Endothelial cell of umbilical vein (primary cell): Measurements from ENCODE around the gene DLAT. TPM values are rescaled to one million over a fixed set of nuclear protein-coding genes. Genes with fewer than 3 reads are reported as not detected.
"Not testable (repeated sequence)": the region's sequence is repeated elsewhere in the genome, so short reads cannot be mapped to it uniquely, and the experiment has no call there.

ENCODE experiments used
- BruUV-seq: library from RNA; stranded (reverse); fragments of 400-500 nt; replicated peaks from 2 replicates; lab custom pipeline; 2021; lab: Mats Ljungman, UMichigan
- CTCF ChIA-PET: fragments of 300-600, 350-600 bp; sonication (Branson Sonifier 250); formaldehyde crosslinking; loops from one replicate; lab custom pipeline; 2021; ENCODE audit warnings: antibody characterized with exemption, inconsistent platforms; lab: Charles Lee
- POLR2A ChIA-PET: fragments of 300-600, 350-600 bp; sonication (Branson Sonifier 250); formaldehyde crosslinking; loops from one replicate; lab custom pipeline; 2021; ENCODE audit warnings: antibody characterized with exemption, inconsistent platforms; lab: Charles Lee
- DNase-seq: peaks from one replicate; pipeline ENCODE4 v3.0.0-alpha.2; 2011; ENCODE audit warnings: low read depth, low spot score
- FAIRE-seq: peaks from 2 replicates; lab custom pipeline; 2011; peaks lifted over from hg19 to GRCh38; lab: Jason Lieb, UNC
- H2AFZ ChIP-seq: 2 replicates; pipeline ENCODE4 v1.6.0; 2012; ENCODE audit warnings: low read depth, low read length, control low read depth, inconsistent platforms
- H3K27ac ChIP-seq: 2 replicates; pipeline ENCODE4 v1.5.1; 2011; ENCODE audit warnings: low read depth, mild to moderate bottlenecking, control low read depth, low read length, moderate library complexity; ENCODE audit not compliant: insufficient read depth
- H3K27me3 ChIP-seq, 2 experiments: 2 replicates each; pipeline versions ENCODE4 v1.6.0 to v1.6.1; 2011; ENCODE audit warnings: low read length in 2 of 2, mixed read lengths in 1 of 2; ENCODE audit not compliant: control insufficient read depth in 2 of 2, insufficient read depth in 2 of 2
- H3K36me3 ChIP-seq, 2 experiments: 2 replicates in 1 of 2; 3 replicates in 1 of 2; pipeline ENCODE4 v1.5.1; 2011; ENCODE audit warnings: low read length in 2 of 2, mild to moderate bottlenecking in 1 of 2, moderate library complexity in 1 of 2; ENCODE audit not compliant: control insufficient read depth in 2 of 2, insufficient read depth in 2 of 2; ENCODE audit errors: extremely low read depth in 1 of 2
- H3K4me1 ChIP-seq: 3 replicates; pipeline ENCODE4 v1.5.1; 2011; ENCODE audit warnings: mild to moderate bottlenecking, low read length; ENCODE audit not compliant: control insufficient read depth, insufficient read depth; ENCODE audit errors: extremely low read depth
- H3K4me2 ChIP-seq: 2 replicates; pipeline ENCODE4 v1.6.1; 2011; ENCODE audit warnings: low read length, control low read depth, mixed read lengths; ENCODE audit not compliant: insufficient read depth
- H3K4me3 ChIP-seq, 3 experiments: fragments of 200-600 bp in 1 of 3; sonication (generic), shearing (Covaris generic) in 1 of 3; replicated peaks in 1 of 3; 2 replicates each; pipeline ENCODE4 v1.5.1; 2011 to 2016; ENCODE audit warnings: control low read depth in 3 of 3, low read length in 3 of 3, mild to moderate bottlenecking in 2 of 3, inconsistent platforms in 1 of 3, low read depth in 1 of 3, moderate library complexity in 1 of 3; ENCODE audit not compliant: insufficient read depth in 1 of 3
- H3K79me2 ChIP-seq: 2 replicates; pipeline ENCODE4 v1.6.0; 2012; ENCODE audit warnings: low read length, inconsistent platforms; ENCODE audit not compliant: control insufficient read depth, insufficient read depth
- H3K9ac ChIP-seq: replicated peaks from 2 replicates; pipeline ENCODE3; 2011; ENCODE audit warnings: low read length, control low read depth; ENCODE audit not compliant: insufficient read depth; ENCODE audit errors: extremely low read depth
- H3K9me1 ChIP-seq: replicated peaks from 3 replicates; pipeline ENCODE4 v1.6.0; 2011; ENCODE audit warnings: mild to moderate bottlenecking, low read length; ENCODE audit not compliant: control insufficient read depth, insufficient read depth; ENCODE audit errors: extremely low read depth
- H3K9me3 ChIP-seq: replicated peaks from 2 replicates; pipeline ENCODE4 v1.5.1; 2012; ENCODE audit warnings: low read length, inconsistent platforms; ENCODE audit not compliant: control insufficient read depth, insufficient read depth
- H4K20me1 ChIP-seq: replicated peaks from 2 replicates; pipeline ENCODE3; 2011; ENCODE audit warnings: mild to moderate bottlenecking, low read length; ENCODE audit not compliant: control insufficient read depth, insufficient read depth; ENCODE audit errors: extremely low read depth
- EZH2 ChIP-seq: IDR thresholded peaks from 2 replicates; pipeline ENCODE4 v1.6.1; 2012; ENCODE audit warnings: borderline replicate concordance, low read depth, mild to moderate bottlenecking, moderate library complexity, low read length, inconsistent platforms; ENCODE audit not compliant: severe bottlenecking
- FOS ChIP-seq: IDR thresholded peaks from 2 replicates; pipeline ENCODE4 v1.6.1; 2011; ENCODE audit warnings: mild to moderate bottlenecking, low read length, moderate library complexity, borderline replicate concordance; ENCODE audit not compliant: insufficient read depth
- GATA2 ChIP-seq: IDR thresholded peaks from 2 replicates; pipeline ENCODE4 v1.7.0; 2011; ENCODE audit warnings: low read depth, mild to moderate bottlenecking, moderate library complexity, mixed read lengths, low read length; ENCODE audit not compliant: insufficient read length, insufficient read depth
- JUN ChIP-seq: IDR thresholded peaks from 2 replicates; pipeline ENCODE4 v1.6.1; 2011; ENCODE audit warnings: borderline replicate concordance, low read depth; ENCODE audit not compliant: insufficient read length, insufficient read depth
- MAX ChIP-seq: IDR thresholded peaks from 2 replicates; pipeline ENCODE4 v1.6.1; 2011; ENCODE audit not compliant: insufficient read depth, insufficient read length
- MYC ChIP-seq: IDR thresholded peaks from one replicate; pipeline ENCODE4 v1.6.1; 2011; ENCODE audit warnings: mild to moderate bottlenecking, low read depth, low read length
- POLR2A ChIP-seq: IDR thresholded peaks from 2 replicates; pipeline ENCODE4 v1.6.1; 2012; ENCODE audit warnings: low read depth, mild to moderate bottlenecking, control low read depth, low read length
- POLR2AphosphoS5 ChIP-seq: IDR thresholded peaks from 2 replicates; pipeline ENCODE4 v1.6.1; 2012; ENCODE audit warnings: low read depth, mild to moderate bottlenecking, control low read depth, low read length, moderate library complexity; ENCODE audit not compliant: insufficient read depth
- dilution Hi-C: fragments of 300-500 bp; cut with MboI; formaldehyde crosslinking; loops from one replicate; pipeline ENCODE4 v1.15.0; 2019; ENCODE audit warnings: low sequenced_read_pairs; ENCODE audit not compliant: extremely low pct_ligation_motif_present
- intact Hi-C: fragments of 100-400 bp; cut with micrococcal nuclease; formaldehyde crosslinking; loops from one replicate; pipeline ENCODE4 v1.10.0; 2022
- polyA plus RNA-seq, 4 experiments: library from polyadenylated mRNA; depleted of rRNA in 3 of 4; stranded (reverse) in 3 of 4; unstranded in 1 of 4; fragments of >200 nt; gene quantifications; 2 replicates each; pipeline versions ENCODE4 v1.2.1 to v1.2.3, GENCODE V29; 2011 to 2012; ENCODE audit warnings: missing spikeins in 1 of 4
- total RNA-seq: library from RNA; stranded (reverse); gene quantifications from 2 replicates; pipeline ENCODE4 v1.2.3, GENCODE V29; 2021
- TF ChIP-seq, protein P1 (sequence below), 2 donors: IDR thresholded peaks; 1 replicate in 1 of 2; 2 replicates in 1 of 2; pipeline ENCODE4 v1.5.1; 2011; ENCODE audit warnings: low read length in 2 of 2, mild to moderate bottlenecking in 2 of 2, moderate library complexity in 2 of 2, control low read depth in 1 of 2, inconsistent platforms in 1 of 2, low read depth in 1 of 2; ENCODE audit not compliant: insufficient read depth in 1 of 2; ENCODE audit errors: extremely low read depth in 1 of 2

DLAT gene
- total and polyA plus RNA-seq, 2 donors (not counting 3 experiments of a cell fraction or from before 2014, with no cell fraction given): 13.3 to 41.3 TPM

GRCh38 chr11:112087212-112087611 lies 62.0 kb downstream of the DLAT start:
- Histone ChIP-seq H3K36me3 (peaks cover 12 to 17% of the 10 kb centered on the region in 2 experiments), H3K9me1 (no peaks in the 10 kb centered on the region), H3K4me2 (peak overlapping the region; percentile 90), H3K27ac (peak overlapping the region; percentile 54), H3K9ac (peak overlapping the region; percentile 85), H4K20me1 (no peaks in the 10 kb centered on the region), H3K4me1 (peaks cover 13% of the 10 kb centered on the region), H3K4me3 (peak overlapping the region; percentile 54 to 90 (median 86)), H3K9me3 (no peaks in the 10 kb centered on the region), H3K27me3 (no peaks in the 10 kb centered on the region), H3K79me2 (peaks cover 39% of the 10 kb centered on the region), H2AFZ (peak overlapping the region; percentile 6)
- dilution Hi-C loops (no loop called here), intact Hi-C loops (loop anchor here (2.0 to 10.0 kb wide), 3 partner anchors 110 to 482 kb away; partner anchors contain the start of gene SIK2)
- DNase-seq: no peak
- BruUV-seq: TSS peak; percentile 52
- no peak for FAIRE-seq
- ChIA-PET POLR2A (no interaction called here), CTCF (interaction anchor here (0.8 to 1.9 kb wide), 5 partner anchors 27 to 193 kb away, joined by 3 to 9 read pairs (median 7); partner anchors contain the start of gene BCO2)
- TF ChIP-seq GATA2 (no peak), JUN (no peak), MAX (no peak), EZH2 (no peak), FOS (no peak), POLR2AphosphoS5 (no peak), POLR2A (no peak), MYC (no peak)
- TF ChIP-seq, protein P1, sequence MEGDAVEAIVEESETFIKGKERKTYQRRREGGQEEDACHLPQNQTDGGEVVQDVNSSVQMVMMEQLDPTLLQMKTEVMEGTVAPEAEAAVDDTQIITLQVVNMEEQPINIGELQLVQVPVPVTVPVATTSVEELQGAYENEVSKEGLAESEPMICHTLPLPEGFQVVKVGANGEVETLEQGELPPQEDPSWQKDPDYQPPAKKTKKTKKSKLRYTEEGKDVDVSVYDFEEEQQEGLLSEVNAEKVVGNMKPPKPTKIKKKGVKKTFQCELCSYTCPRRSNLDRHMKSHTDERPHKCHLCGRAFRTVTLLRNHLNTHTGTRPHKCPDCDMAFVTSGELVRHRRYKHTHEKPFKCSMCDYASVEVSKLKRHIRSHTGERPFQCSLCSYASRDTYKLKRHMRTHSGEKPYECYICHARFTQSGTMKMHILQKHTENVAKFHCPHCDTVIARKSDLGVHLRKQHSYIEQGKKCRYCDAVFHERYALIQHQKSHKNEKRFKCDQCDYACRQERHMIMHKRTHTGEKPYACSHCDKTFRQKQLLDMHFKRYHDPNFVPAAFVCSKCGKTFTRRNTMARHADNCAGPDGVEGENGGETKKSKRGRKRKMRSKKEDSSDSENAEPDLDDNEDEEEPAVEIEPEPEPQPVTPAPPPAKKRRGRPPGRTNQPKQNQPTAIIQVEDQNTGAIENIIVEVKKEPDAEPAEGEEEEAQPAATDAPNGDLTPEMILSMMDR (IDR thresholded peaks at IDR 0.05; ENCODE audit: extremely low read depth in 1 of 2, insufficient read depth in 1 of 2, low read depth in 1 of 2, low read length in 2 of 2): no peak

DNA sequence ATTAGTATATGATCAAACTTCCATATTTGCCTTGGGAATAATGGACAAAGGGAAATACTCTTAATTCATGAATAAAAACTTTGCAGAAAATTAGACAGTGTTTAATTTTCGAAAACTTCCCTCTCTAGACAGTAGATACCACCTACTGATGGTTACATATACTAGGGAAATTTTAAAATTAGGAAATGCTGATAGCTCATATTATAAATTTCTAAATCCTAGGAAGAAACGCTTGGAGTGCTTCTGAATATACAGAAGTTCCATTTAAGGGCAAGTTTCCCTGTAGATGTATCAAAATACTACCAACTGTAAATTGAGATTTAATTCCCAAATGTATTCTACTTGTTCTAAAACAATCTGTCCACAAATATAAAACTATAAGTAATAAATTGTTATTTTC lies 70.1 kb downstream of the DLAT start:
- POLR2A ChIA-PET, H3K79me2 ChIP-seq, H3K27ac ChIP-seq, H3K9ac ChIP-seq, H3K4me1 ChIP-seq, BruUV-seq, H3K4me3 ChIP-seq, H4K20me1 ChIP-seq, H3K4me2 ChIP-seq, H2AFZ ChIP-seq, FAIRE-seq, dilution Hi-C loops, H3K9me1 ChIP-seq, intact Hi-C loops, H3K9me3 ChIP-seq, H3K36me3 ChIP-seq, DNase-seq, H3K27me3 ChIP-seq: not testable (repeated sequence)
- CTCF ChIA-PET: interaction anchor here (1.3 kb wide), 1 partner anchor 19 kb away, joined by 4 read pairs; no protein-coding TSS in a partner anchor
